Stimulated activated CD8-positive, alpha-beta memory T cell treated with anti-CD3 and anti-CD28 coated beads, Interleukin-2, amount 100 ng/mL, for 1 hour (primary cell): ENCODE results near the gene FGF1.

Experiments
- DNase-seq, 2 donors: peaks; one replicate each; pipeline ENCODE4 v3.0.0-alpha.2; 2020; ENCODE audit warnings: low read depth in 2 of 2

Gene FGF1

DNA sequence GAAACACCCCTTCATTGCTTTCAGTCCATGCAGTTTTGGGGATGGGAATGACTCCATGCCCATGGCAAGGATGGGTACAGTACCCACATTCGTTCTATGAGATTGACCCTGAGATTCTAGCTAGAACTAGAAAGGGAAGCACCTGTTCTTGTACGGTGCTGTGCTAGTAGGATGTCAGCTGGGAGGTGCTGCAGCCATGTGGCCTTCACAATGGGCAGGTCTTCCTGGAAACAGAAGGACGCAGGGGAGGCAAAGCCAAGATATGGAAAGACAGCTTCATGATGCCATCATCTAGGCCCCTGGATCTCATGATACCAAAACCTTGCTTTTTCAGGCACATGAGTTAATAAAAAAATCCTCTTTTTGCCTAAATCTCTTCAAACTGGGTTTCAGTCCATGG is 10.5 kb upstream of the FGF1 start:
- no peak for DNase-seq

DNA sequence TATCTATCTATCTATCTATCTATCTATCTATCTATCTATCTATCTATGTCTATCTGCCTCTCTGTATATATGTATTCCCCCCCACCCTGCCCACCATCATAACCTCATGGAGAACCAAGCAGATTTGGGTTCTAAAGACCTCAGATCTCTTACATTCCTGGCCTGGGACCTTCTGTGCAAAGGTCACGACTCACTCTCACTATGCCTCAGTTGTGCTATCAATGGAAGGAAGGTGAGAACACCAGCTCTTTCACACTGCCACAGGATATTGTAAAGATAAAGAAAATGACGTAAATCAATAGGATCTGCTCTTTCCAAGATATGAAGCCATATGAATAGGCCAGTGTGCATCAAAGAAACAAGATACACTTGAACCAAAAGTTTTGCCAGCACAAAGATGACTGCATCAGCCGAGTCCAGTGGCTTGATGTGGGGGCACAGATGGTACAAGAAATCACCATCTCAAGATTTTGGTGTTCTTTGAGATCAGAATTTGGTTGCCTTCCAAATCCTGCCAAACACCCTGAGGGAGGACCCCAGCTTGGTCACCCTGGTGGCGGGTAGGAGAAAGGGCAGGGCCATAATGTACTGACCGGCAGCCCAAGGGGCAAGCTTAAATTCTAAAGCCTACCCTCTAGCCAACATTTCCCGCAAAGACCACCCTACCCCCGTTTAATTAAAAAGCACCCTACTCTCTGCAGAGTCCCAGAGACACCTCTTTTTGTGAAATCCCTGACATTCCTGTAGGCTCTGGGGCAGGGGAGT is 8.4 kb upstream of the FGF1 start:
- DNase-seq = no peak

DNA sequence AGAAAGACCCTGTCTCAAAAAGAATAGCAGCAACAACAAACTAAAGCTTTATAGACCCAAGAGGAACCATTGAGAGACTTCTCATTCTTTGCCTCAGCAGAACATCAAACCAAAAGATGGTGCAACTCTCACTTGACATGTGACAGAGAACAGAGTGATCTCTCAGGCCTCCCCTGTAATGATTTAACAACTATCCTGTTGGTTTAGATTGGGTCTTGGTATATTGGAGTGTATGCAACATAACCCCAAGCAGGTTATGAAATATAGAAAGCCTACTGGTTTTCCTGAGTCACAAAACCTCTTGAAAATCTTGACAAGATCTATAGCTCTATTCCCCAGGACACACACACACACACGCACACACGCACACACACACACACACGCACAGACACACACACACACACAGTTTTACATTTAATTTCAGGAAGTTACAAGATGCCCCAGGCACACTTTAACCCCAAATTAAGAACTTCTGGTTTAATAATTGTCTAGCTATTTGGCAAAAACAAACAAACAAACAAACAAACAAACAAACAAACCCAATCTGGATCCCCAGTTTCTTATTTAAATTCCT is 6.5 kb upstream of the FGF1 start:
- no peak for DNase-seq

DNA sequence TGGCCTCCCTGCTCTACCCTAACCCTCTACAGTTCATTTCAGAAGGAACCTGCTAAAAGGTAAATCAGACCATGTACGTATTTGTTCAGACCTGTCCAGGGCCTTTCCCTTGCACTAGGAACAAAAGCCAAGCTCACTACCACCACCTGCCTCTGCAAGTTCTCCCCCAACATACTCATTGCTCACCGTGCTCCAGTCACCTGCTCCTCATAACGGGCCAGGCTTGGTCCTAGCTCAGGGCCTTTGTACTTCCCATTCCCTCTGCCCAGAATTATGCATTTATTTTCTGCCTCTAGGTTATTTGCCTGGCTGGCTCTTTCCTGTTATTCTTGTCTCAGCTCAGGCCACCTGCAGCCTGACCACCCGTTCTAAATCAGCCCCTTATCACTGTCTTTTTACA is 4.8 kb upstream of the FGF1 start:
- DNase-seq = no peak

DNA sequence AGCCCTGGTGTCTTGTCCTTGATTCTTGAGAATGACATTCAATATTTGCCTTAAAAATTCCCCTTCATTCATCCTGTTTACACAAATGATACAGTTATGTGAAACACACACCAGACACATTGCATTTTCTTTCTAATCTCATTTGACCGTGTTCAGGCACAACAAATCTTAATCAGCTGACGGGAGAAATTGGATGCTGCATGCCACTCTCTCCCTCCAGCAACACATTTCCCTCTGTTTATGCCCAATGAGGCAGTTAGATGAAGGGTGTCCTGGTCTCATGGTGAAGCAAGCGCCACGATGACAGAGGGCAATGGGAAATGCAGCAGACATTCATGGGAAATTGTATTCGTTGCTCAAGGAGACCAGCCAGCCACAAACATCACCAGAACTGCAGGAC is 3.2 kb upstream of the FGF1 start:
- no peak for DNase-seq

DNA sequence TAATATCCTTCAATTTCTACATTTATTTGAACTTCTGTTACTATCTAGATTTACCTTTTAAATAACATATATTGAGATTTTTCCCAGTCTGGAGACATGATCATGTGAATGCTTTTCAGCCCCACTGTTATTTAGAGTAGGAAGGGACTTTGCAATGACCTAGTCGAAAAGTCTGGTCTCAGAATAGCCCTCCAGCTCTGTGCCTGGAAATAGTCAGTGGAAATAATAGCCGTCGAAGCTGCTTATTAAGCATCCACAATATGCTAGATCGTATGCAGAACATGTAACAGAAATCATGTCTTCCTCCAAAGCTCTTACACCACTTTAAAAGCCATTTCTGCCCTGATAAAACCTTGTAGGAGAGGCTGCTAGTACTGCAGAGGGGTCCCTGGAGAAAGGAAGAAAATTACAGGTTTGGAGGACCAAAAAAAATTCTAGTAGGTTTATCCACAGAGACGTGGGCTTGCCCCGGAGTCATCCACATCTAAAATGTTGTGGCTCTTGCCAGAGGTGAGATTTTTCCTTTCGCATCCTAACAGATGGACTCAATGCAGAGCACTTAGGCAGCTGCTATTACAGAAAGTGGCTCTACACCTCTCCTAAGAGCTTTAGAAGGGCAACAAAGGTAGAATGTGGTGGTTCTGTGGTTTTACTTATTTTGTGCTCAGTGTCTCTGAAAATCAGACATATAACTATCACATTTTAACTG is 2.5 kb upstream of the FGF1 start:
- no peak for DNase-seq

DNA sequence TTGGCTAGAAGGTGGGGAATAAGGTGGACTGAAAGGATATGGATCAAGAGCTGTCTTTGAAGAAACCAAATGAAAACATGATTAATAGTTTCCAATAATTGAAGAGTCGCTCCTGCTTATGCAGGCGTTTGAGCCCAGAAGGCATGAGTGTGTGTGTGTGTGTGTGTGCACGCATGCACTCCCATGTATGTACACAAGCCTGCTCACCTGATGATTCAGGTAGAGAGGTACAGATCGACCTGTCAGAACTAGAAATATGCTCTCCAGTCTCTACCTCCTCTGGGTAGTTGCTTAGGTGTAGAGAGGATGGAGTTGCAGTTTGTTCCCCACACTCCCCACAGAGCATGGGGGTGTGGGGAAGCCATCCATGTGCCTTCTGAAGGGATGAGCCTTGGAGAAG is 1.1 kb upstream of the FGF1 start:
- DNase-seq = no peak

DNA sequence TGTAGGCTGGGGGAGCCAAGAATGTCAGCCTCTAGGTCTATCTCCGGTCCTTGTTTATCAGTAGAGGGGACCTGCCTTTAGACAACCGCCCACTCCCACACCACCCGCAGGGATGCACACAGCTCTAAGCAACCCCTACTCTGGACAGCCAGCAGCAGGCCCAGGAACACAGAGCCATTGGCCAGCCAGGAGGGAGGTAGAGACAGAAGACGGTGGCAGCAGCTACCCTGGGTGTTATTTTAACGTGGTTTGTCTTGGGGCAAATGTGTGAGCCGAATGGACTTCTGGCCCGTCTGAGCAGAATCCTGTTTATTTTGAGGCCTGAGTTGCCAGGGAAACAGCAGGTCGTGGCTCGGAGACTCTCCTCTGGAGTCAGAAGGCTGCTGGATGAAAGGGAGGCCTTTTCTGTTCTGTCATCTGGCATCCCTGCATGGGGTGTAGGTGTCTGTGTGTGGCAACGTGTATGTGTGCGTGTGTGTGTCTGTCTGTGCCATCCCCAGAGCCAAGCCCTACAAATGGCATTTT is 382 bp upstream of the FGF1 start:
- DNase-seq = no peak

DNA sequence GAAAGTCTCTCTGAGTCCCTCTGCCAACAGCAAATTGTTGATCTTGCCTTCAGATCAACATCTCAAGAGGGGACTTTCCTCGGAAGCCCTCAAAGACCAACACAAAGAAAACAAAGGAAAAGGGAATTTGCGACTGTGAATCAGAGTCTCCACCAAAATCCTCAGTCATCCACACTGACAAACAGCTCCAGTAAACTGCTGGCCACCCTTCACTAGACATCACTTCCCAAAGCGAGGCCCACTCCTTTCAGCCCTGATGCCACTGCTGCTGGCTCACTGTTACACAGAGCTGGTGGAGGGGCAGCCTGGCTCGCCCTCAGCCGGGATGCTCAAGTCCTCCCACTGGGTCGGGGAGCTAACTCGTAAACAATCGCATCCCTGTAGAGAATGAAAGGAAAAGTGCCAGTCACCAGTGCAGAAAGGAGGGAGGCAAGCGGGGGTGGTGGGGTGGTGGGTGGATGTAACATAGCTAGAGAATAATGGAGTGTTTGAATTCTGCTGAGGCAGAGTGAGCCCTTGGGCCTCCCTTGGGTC is 1.3 kb downstream of the FGF1 start:
- no peak for DNase-seq

DNA sequence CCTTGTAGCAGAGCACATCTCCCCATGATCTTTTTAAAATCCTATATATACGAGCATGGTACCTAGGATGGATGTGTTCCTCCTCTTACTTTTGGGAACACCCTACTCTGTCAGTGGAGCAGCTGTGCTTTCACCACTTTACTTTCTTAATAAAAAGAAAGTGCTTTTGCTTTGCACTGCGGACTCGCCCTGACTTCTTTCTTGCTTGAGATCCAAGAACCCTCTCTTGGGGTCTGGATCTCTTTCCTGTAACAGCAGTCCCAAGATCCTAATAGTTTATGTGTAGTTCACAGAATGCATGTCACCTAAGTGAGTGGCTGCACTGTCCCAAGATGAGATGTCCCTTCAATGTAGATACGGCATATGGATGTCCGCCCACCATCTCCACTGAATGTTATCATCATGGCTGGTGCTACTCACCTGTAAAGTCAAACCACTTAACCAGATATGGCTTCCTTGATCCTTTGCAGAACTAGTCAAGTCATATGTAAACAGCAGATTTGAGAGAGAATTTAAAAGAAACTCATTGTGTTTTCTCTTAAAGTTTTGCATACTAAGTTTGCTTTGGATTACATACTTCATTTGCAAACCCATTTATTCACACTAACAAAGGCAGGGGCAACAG is 1.9 kb downstream of the FGF1 start:
- DNase-seq = no peak

DNA sequence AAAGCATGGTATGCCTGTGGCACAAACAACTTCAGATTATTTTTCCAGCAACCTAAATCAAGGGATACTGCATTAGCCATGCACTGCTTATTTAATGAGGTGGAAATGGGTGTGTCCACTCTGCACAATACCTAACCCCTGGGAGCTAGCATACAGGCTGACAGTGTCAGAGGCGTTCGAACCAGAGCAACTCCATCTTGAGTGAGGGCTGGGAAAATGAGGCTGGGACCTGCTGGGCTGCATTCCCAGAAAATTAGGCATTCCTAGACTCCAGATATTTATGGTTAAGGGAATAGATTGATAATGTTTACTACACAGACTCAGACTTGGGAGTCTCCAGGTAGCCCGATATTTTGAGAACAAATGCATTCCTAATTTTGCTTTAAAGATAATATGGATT is 2.8 kb downstream of the FGF1 start:
- DNase-seq = no peak

DNA sequence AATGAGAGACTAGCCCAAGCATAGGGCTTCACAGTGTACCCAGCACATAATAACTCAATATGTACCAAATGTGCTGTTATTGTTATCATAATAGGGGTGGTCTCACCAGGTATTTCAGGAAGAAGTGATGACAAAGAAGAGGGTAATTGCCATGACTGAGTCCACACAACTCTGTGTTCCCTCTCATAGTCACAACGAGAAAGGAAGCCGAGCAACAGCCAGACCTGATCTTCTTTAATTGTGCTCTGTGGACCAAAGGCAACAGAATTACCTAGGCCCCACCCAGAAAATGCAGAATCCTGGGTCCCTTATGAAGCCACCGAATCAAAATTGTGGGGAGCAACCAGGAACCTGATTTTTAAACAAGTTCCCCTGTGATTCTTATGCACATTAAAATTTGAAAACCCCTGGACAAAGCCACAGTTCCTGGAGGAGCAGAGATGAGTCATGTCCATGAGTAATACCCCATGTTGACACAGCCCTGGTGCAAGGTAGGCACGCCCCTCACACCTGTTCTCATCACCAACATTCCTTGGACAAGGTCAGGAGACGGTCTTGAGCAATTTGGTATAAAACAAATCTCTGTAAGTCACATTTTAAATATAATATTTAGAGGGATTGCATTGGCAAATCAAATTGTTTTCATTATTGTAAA is 5.2 kb downstream of the FGF1 start:
- no peak for DNase-seq

DNA sequence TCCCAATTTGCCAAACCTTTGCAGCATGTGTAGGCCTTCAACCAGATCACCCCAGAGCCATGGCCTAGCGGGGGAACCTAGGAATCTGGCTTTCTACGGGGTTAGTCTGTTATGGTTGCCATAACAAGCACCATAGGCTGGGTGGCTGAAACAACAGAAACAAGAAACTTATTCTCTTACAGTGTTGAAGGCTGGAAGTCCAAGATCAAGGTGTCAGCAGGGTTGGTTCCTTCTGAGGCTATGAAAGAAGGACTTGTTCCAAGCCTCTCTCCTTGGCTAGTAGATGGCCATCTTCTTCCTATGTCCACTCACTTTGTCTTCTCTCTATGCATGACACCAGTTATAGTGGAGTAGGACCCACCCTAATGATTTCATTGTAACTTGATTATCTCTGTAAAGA is 6.1 kb downstream of the FGF1 start:
- DNase-seq = no peak

DNA sequence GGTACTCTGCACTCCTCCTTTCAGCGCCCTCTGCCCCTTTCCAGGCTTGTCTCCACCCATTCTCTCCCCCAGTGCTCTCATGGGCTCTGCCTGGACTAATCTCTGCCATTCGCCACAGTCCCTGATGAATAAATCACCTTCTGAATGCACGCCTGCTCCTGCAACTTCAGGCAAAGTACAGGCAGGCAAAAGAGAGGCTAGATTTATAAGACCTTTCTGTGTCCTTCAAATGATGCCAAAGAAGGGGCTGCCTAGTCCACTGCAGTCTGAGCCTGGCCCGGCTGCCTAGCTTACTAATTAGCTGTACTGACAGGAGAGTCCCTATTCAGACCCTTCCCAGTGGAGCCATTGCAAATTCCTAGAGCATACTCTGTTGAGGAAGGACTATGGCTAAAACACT is 7.4 kb downstream of the FGF1 start:
- no peak for DNase-seq

DNA sequence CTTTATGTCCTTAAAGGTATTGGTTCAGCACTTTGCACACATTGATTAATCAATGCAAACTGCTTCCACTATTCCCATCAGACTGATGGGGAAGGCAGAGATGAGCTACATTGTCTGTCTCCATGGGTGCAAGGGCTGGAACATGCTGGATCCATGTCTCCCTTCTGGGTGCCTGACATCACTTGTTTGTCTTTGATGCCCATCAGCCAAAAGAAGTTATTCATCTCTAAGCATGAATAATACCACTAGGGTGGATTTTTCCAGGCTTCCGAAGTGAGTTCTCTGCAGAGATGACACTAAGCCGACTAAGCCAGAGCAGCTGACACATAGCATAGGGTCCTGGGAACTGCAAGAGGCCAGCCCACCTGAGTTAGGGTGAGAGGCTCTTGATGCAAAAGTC is 8.7 kb downstream of the FGF1 start:
- DNase-seq = no peak

DNA sequence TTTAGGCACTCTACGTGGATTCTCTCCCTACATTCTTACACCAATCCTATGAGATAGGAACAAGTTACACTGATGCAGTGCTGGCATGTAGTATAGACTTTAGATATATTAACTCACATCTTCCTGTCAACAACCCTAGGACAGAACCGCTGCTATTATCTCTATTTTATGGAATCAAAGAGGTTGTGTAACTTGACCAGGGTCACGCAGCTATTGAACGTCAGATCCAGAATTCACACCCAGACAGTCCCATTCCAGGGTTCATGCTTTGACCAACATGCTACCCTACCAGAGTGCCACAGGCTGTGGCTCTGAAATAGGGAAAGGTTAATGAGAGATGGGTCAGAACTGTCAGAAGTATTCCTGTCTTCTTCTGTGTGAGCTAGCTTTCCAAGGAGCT is 9.6 kb downstream of the FGF1 start:
- DNase-seq = no peak

DNA sequence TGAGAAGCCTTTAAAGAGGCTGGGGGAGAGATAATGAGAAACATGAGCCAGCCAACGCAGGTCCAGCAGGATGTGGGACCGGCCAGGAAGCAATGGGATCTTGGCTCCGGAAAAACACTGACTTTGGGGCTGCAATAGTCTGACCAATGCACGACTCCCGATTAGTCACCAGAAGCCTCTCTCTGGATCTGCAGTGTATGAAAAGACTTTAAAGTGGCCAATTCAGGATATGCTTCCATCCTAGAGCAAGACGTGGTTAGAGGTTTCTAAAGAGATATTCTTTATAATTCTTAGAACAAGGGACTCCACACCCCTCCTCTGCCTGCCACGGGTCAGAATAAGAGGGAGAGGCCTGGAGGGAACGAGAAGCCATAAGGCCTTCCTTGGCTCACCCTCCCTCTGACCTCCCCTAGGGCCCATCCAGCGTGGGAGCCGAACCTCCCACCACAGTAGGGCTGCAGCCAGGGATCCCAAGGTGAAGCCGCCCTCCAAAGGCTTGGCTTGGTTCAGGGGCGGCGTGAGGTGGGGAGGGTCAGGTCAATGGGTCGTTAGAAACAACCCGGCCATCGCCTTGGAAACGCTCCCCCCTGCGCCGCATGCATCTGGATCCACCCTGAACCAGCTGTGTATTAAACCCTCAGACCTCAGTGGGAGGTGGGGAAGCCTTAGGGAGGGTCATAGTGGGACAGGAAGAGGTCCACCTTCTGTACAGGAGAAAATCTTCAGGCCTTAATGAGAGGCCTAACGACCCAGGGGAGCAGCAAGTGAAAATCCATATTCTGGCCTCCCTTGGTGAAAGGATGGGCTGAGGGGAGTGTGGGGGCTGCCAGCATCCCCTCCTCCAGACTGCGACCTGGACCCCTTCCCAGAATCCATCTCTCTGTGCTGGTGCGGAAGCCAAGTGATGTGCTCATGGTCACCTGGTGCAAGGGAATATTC is 11.1 kb downstream of the FGF1 start:
- no peak for DNase-seq

DNA sequence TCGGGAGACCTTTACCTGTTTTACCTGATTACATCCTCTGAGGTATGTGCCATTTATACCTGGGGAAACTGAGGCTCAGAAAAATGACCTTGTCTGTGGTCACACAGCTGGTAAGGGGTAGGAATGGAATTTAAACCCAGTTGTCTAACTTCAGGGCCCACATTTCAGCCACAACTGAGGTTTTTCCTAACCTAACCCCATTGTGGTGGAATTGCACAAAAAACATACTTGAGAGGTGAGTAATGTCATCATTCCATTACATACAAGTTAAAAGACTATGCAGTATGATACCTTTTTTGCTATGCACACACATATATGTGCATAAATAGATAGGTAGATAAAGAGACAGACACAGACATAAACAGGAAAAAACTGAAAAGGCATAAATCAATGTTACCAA is 14.1 kb downstream of the FGF1 start:
- DNase-seq = no peak

DNA sequence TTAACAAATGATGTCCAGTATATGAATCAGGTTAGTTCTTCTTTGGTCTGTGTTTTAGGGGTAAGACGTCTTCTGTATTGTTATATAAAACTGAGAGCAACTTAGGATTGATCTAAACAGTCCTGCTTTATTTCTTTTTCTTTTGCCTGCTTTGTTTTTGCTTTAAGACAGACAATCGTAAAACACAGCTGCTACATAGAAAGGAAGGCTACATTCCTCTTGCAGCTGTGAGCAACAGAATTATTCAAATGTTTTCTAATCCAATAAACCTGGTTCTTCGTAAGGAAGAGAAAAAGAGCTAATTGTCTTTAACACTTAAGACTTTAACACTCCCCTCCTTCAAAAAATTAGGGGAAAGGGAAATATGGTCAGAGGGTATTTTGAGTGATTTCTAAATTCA is 14.6 kb downstream of the FGF1 start:
- no peak for DNase-seq

DNA sequence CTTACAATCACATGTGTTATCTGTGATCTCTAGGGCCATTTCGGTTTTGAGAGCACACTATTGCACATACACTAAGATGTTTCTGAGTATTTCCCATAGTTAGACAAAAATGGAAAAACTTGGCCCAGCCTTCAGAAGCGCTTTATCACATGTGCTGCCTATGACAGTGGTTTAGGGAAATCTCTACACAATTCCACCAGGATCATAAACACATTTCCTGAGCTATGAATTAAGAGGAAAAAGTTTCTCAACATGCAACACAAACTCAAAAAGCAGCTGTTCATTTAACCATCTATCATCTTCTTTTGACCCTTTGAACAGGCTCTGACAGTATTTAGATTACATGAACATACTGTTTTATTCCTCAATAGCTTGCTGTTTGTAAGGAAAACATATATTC is 15.1 kb downstream of the FGF1 start:
- no peak for DNase-seq

DNA sequence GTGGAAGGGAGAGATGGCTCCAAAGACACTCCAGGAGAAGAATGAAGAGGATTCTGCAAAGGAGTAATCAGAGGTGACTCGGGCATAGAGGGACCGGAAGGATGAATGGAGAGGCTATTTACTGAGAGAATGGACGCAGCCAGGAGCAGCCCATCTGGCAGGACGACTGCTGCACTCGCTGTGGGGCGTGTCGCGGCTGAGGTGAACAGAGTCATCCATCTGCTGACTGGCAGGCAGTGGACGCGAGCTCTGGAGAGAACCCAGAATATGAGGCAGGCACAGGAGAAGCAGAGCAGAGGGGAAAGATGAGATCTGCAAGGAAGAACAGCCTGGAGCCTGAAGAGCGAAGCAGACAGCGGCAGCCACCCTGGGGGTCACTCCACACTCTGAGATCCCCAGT is 16.4 kb downstream of the FGF1 start:
- no peak for DNase-seq
